HG02759 (cell line): ENCODE results near the gene THOC5.
"Not testable (repeated sequence)": the region's sequence is repeated elsewhere in the genome, so short reads cannot be mapped to it uniquely, and the experiment has no call there.

Experiments
- ATAC-seq: cut with Tn5 transposase; IDR thresholded peaks from one replicate; pipeline ENCODE4 v1.9.1; 2021; ENCODE audit warnings: mild to moderate bottlenecking, moderate library complexity; ENCODE audit not compliant: unreplicated experiment

The THOC5 gene

GRCh38 chr22:29553351-29554224 lies at the start of gene THOC5:
THOC5 (minus strand) TSS chr22:29553757; CDS start chr22:29549147, 4,610 bp downstream.
- ATAC-seq, result peak; percentile 98

DNA sequence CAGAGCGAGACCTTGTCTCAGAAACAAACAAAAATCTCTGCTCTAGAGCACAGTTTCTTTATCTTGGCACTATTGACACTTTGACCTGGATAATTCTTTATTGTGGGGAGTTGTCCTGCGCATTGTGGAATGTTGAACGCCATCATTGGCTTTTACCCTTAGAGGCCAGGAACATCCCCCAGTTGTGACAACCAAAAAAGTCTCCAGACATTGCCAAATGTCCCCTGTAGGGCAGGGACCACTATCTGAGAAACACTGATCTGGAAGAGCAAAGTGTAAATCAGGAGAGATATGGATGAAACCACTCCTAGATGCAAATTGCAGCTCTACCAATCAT lies 45.1 kb upstream of the THOC5 start:
- no peak for ATAC-seq

GRCh38 chr22:29597871-29598683 lies 44.5 kb upstream of the THOC5 start:
- ATAC-seq, result not testable (repeated sequence)

DNA sequence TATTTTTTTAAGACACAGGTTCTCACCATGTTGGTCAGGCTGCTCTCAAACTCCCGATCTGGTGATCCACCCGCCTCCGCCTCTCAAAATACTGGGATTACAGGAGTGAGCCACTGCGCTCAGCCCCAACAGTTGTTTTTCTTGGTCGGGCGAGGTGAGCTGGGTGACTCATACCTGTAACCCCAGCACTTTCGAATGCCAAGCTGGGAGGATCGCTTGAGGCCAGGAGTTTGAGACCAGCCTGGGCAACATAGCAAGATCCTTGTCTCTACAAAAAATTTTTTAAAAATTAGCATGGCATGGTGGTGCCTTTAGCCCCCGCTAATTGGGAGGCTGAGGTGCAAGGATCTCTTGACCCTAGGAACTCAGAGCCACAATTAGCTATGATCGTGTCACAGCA lies 42.9 kb upstream of the THOC5 start:
- ATAC-seq, result no peak

DNA sequence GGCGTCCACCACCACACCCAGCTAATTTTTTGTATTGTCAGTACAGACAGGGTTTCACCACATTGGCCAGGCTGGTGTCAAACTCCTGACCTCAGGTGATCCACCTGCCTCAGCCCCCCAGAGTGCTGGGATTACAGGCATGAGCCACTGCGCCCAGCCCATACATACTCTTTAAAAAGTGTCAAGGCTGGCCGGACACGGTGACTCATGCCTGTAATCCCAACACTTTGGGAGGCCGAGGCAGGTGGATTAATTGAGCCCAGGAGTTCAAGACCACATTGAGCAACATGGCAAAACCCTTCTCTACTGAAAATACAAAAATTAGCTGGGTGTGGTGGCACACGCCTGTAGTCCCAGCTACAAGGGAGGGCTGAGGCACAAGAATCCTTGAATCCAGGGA lies 40.9 kb upstream of the THOC5 start:
- ATAC-seq, result not testable (repeated sequence)

- ATAC-seq, result no peak
Measured at GRCh38 chr22:29593923-29594322, 40.4 kb upstream of the THOC5 start.

- ATAC-seq, result no peak
Measured at GRCh38 chr22:29587938-29588699, 34.6 kb upstream of the THOC5 start.

- ATAC-seq, result not testable (repeated sequence)
Measured at GRCh38 chr22:29586193-29586705, 32.7 kb upstream of the THOC5 start.

- ATAC-seq, result no peak
Measured at GRCh38 chr22:29584975-29585374, 31.4 kb upstream of the THOC5 start.

- no peak for ATAC-seq
Measured at GRCh38 chr22:29581799-29582198, 28.2 kb upstream of the THOC5 start.

DNA sequence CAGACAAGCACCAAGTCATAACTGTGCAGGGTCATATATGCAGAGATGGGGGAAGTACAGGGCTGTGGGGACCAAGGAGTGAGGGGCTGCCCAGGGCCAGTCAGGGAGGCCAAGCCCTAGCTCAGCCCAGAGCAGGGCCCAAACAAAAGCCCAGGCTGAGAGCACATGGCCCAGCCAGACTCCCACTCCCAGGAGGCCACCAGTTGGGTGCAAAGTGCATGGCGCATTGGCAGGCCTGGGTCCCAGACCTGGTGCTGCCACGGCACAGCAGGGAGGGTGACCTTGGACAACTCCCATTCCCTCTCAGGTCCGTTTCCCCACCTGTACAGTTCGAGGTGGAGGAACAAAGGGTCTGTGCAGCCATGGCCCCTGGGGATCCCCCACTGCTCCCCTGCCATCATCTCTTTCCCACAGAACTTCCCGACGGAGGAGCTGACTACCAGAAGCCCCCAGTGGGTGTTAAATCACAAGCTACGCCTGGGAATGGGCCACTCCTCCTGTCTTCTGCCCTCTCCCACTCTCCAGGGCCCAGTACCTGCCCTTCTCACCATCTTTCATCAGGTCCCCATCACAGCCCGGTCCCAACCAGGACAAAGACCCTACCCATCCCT lies 26.7 kb upstream of the THOC5 start:
- ATAC-seq, result peak; percentile 19

DNA sequence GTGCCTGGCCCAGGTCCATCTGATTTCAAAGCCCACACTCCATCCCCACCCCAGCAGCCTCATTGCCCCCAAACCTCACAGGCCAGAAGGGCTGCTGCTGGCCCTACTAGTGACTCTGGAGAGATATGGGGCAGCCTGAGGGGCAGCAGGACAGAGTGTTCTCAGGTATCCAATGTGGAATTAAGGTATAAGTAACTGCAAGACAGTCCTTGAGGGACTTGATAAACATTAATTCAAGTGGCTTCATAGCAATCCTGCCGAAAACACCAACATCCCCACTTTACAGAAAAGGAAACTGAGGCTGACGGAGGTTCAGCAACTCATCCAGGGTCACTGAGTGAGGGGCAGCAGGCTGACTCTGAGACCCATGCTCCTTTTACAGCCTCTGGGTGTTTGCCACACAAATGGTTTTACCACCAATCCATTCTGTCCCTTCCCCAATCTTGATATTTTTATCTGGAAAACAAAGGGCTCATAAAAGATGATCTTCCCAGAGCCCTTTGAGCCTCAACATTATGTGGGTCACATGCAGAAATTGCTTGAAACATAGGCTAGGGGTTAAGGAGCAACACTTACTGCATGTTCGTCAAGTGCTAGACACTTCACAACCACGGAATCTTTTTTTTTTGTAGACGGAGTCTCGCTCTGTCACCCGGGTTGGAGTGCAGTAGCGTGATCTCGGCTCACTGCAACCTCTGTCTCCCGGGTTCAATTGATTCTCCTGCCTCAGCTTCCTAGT lies 25.1 kb upstream of the THOC5 start:
- no peak for ATAC-seq

GRCh38 chr22:29574762-29575450 lies 21.3 kb upstream of the THOC5 start:
- no peak for ATAC-seq

GRCh38 chr22:29570912-29571549 lies 17.5 kb upstream of the THOC5 start:
- ATAC-seq, result no peak

DNA sequence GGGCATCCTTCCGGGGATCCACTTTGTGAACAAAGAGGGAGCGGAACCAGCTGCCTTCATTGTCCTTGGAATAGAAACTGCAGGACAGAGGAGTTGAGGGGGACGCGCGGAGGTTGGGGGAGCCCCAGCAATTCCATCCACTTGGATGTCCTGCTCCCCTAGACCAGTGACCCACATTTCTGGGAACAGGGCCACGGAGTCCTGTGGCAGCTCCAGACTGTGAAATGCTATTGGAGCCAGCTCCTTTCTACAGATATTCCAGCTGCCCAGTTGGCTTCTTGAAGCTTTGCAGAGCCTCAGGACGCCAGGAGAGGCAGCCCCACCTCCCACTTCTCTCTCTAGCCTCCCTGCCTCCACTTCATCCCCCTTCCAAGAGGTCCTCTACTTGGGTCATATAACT lies 16.9 kb upstream of the THOC5 start:
- no peak for ATAC-seq

- no peak for ATAC-seq
Measured at GRCh38 chr22:29569011-29569678, 15.6 kb upstream of the THOC5 start.

DNA sequence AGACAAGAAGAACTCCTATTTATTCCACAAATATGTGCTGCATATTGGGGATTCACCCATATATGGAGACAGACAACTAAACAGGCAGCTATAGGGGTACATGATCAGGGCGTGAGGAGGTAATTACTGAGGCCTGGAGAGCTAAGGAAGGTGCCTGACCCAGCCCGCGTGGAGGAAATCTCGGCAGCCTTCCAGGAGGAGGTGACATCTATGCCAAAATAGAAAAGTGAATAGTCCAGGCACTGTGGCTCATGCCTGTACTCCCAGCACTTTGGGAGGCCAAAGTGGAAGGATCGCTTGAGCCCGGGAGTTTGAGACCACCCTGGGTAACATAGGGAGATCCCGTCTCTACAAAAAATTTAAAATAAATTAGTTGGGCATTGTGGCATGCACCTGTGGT lies 13.8 kb upstream of the THOC5 start:
- ATAC-seq, result no peak

DNA sequence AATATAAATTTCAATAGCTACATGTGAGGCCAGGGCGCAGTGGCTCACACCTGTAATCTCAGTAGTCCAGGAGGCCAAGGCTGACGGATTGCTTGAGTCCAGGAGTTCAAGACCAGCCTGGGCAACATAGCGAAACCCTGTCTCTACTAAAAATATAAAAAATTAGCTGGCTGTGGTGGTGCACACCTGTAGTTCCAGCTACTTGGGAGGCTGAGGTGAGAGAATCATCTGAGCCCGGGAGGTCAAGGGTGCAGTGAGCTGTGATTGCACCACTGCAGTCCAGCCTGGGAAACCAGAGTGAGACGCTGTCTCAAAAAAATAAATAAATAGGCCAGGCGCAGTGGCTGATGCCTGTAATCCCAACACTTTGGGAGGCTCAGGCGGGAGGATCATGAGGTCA lies 13.0 kb upstream of the THOC5 start:
- ATAC-seq, result not testable (repeated sequence)
